Measurements from ENCODE around the gene AOPEP.

The AOPEP gene

DNA sequence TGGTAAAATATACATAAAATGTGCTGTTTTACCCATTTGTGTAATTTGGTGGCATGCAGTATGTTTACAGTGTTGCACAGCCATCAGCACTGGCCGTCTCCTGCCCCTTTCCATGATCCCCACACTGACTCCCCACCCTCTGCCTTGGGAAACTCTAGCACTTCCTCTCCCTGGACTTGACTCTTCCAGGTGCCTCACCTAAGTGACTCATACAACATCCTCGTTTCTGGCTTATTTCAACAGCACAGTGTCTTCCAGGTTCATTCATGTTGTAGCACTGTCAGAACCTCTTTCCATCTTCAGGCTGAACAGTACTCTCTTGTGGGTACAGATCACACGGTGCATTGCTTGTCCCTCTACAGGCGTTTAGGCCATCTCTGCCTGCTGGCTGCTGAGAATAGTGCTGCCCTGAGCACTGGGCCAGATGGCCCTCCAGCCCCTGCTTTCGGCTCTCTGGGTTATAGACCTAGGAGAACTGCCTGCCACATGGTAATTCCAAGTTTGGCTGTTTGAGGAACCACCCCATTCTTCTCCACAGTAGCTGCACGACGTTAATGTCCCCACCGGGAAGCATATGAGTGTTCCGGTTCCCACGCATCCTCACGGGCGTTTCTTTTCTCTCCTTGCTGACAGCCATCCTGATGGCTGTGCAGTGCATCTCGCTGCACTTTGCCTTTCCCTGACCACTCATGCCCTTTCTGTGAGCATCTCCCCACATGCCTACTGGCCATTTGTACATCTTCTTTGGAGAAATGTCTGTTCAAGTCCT lies 379.2 kb downstream of the AOPEP start:
- no peak for DNase-seq

DNA sequence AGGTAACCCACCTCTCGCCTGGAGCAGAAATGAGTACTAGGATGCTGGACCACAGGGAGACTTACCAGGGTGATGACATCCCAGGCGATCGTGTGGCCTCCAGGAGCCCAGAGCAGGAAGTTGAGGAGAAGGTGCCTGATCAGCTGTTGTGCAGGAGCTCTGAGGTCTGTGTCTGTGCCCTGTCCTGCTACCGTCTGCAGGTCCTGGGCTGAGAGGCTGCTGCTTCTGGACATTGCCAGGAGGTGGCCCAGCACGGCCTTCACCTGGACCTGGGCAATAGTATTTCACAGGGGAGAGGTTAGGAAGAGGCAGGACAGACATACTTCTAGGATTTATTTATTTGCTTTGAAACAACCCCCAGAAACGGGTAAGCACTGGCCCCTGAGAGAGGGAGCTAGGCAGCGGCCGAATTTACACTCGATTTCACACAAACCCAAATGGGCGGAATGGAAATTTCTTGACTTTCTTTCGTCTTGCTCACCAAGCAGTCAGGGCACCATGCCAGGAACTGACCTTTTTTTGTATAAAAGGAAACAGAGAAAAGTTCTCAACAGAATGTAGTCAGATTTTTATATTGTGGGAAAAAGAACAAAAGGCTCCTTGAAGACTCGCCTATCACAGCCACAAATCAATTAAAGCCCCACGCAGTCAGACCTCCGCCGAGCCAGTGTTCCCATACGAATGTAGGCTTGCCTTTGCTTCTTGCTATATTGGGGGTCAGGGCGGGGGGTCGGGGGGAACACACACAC lies 380.7 kb downstream of the AOPEP start:
- DNase-seq = no peak

DNA sequence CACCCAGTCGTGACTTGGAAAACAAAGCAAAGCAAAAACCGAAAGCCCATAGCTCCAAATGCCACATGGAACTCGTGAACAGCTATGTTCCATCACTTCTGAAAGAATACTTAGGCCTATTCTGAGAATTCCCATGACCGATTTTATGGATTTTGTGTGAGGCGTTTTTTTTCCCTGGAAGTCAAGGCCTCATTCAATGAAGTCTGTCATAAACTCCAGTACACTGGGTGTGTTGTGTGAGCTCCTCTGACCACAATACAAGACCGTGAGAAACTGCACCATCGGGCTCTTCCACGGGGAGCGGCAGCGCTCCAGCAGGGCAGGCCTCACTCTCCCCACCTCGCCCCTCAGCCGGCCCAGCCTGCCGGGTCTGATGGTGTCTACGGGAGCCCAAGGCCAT lies 381.5 kb downstream of the AOPEP start:
- DNase-seq = no peak

DNA sequence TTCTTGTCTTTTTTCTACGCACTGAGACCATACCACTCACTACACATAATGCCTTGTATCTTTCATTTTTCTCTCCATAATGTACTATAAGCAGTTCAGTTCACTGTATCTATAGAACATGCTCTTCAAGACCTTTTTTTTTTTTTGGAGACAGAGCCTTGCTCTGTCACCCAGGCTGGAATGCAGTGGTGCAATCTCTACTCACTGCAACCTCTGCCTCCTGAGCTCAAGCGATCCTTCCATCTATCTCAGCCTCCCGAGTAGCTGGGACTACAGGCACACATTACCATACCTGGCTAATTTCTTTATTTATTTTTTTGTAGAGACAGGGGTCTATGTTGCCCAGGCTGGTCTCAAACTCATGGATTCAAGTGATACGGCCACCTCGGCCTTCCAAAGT lies 382.3 kb downstream of the AOPEP start:
- no peak for DNase-seq

DNA sequence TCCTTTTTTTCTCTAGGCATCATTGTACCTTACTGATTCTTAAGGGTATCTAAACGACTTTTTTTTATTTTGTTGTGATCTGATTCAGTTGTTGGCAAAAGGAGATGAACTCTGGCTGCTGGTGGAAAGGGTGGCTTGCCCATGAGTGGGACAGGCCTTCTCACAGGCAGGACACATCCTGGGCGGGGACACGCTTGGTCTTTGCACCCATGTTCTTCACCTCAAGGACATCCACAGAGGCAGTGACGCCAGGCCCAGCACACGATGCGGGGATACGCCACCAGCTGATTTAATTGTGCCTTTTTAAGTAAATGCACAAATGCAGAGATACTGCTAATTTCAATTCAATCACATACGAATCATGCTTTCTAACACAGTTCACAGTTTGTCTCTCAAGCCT lies 383.0 kb downstream of the AOPEP start:
- DNase-seq = no peak

DNA sequence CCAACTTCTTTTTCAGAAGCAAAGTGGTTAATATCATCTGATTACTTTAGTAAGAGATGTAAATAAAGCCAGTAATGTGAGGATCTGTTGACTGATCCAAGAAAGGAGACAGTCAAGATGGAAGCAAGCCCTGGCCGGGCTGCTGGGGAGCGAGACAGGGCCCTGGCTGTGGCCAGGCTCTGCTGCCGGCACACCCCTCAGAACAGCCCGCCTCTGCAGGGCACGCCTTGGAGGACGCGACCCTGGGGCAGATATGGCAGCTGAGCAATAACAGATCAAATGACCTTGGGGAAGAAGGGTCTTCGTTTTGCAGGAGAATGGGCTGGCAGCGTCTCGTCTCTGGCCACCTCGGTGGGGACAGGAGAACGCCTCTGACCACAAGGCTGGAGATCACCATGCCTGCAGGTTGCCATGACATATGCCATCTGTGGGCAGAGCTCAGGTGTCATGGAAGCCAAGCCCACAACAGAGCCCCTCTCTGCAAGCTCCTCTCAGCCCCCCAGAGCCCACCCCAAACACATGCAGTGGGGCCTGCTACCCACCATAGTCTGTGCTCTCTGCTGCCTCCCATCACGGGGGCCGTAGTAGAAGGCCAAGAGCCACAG lies 384.5 kb downstream of the AOPEP start:
- DNase-seq = no peak

DNA sequence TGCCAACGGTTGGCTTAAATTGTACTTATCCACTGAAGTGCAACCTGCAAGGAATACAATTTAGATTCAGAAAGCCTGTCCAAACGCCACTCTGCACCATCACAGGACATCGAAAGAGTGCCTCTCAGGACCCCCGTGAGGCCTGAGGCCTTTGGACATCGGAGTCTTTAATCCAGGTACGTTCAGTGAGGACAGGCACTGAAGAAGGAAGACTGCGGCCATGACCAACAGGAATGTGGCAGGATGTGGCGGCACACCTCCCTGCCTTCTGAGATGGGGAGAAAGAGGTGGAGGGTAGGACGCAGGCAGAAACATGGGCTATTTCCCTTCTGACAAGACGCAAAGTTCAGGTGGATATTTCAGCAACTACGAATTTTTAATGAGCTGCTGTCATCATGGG lies 385.2 kb downstream of the AOPEP start:
- DNase-seq = no peak

DNA sequence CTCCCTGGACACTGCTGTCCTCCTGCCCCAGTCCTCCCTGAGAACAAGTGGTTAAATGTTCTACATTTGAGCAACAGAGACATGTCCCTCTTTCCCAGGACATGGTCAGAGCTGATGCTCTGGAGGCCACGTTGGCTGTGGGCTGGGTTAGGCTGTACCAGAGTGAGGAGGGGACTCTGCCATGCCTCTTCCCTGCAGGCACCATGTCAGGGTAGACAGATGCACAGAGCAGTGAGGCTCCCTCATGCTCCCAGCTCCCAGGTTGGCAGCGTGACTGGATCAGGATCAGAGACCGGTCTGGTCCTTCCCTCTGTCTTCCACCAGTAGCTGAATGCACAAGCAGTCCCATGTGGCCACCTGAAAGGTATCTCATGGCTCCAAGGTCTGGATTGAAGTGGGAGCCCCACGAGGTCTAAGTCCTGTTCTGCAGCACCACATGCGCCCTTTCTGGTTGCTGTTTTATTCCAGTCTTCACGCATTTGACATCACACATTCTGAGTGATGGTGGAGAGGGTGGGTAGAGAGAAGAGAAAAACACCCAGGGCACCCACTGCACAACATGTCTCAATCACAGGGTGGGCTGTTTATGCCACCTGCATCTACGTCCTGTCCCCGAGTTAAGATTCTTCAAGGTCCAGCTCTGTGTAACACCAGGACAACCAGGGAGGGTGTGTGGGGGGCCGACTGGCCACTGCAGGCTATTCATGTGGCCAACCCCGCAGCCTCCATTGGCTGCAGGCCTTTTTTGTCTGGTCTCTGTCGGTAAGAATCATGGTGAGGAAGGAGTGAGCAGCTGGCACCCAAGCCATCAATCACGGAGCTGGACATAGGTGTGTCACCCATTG lies 386.2 kb downstream of the AOPEP start:
- DNase-seq = no peak

DNA sequence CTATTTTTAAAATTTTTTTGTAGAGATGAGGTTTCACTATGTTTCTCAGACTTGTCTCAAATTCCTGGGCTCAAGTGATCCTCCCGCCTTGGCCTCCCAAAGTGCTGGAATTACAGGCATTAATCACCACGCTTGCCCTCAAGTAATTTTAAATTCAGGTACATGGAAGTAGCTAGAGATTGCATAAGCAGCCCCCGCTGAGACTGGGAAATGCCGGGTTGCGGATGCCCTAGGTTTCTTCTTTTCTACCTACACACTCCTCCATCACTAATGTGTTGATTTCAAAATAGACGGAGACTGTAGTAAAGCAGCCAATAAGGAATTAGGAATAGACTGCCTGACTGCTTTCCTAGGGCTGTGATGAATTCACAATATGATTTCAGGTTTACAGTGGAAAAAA lies 388.6 kb downstream of the AOPEP start:
- DNase-seq = no peak

DNA sequence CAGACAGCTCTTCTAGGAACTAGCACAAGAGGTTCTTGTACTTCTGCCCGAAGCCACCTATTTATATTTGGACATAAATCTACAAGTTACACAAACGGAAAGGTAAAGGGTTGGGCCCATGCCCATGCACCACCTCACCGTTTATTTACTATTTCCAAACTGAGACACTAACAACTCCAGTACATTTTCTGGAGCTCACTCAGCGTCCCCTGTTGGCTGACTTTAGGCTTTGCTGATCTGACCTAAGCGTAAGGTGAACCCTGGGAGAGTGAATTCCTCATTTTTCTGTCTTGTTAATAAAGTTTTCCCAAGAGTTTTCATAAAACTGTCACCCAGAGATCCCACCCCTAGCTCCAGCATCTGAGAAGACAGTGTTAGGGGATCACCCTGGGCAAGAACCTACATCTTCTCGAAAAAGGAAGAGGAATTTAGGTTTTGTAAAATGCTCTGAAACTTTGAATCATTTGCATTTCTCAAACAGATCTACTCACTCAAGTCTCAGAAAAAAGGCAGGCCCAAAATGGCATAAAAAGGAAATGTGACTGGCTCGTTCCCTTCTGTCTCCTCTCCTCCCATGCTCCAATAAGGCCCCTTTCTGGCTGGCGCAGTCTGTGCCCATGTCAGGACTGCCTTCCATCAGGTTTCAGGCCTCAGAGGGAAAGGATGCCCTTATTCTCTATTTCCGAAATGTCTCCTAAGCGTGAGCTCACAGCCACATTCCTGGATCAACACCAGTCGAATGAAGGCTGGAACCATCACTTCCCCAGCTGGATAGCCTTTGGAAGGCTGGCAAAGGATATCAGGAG lies 389.7 kb downstream of the AOPEP start:
- DNase-seq = no peak

DNA sequence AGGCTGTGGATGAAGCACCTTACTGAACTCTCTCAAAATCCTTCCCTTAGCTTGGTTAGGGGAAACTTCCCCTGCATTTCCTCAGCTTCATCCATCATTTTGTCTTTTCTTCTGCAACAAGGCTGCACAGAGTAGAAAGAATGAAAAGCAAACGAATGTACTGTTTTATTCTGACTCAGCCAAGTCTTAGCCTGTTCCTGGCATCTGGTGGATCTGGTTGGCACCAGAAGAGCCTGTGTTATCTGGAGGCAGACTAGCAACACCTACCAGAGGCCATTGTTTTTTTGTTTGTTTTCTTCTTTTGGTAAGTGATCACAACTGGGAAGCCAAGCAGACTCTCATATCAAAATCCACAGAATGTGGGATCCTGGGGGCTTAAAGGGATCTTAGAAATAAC lies 390.3 kb downstream of the AOPEP start:
- DNase-seq = no peak

DNA sequence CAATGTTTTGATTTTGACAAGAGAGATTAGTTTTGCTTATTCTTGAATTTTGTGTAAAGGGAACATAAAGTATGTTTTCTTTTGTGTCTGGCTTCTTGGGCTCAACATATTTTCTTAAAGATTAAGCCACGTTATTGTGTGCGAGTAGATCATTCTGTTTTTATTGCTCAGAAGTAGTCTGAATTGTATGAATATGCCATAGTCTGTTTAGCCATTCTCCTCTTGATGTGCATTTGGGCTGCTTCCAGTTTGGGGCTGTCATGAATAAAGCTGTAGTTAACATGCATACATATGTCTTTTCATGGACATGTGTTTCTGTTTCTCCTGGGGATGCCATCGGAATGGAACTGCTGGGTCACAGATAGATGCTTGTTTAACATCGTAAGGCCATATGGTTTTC lies 392.1 kb downstream of the AOPEP start:
- DNase-seq = no peak

DNA sequence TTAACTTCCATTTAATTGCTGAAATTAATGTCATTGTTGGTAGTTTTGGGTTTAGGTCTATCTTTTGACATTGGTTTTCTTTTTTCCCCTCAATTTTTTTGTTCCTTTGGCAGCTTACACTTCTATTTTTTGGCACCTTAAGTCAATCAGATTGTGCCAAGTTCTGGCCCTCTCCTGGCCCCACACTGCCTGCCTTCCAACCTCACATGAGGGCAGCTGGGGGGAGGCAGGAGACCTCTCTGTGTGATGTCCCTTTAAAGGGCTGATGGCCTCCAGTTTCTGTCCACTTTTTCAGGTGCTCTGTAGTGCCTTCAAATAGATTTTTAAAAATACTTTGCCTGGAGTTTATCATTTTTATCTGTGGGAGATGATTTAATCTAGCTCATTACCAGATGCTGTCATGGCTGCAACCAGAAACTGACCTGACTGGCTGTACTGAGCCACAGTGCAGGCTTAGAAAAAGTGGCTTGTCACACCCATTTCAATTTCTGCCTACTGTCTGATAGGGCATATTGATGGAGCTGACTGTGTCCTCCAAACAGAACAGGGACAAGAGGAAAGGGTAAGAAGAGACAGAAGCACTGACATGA lies 394.4 kb downstream of the AOPEP start:
- no peak for DNase-seq

DNA sequence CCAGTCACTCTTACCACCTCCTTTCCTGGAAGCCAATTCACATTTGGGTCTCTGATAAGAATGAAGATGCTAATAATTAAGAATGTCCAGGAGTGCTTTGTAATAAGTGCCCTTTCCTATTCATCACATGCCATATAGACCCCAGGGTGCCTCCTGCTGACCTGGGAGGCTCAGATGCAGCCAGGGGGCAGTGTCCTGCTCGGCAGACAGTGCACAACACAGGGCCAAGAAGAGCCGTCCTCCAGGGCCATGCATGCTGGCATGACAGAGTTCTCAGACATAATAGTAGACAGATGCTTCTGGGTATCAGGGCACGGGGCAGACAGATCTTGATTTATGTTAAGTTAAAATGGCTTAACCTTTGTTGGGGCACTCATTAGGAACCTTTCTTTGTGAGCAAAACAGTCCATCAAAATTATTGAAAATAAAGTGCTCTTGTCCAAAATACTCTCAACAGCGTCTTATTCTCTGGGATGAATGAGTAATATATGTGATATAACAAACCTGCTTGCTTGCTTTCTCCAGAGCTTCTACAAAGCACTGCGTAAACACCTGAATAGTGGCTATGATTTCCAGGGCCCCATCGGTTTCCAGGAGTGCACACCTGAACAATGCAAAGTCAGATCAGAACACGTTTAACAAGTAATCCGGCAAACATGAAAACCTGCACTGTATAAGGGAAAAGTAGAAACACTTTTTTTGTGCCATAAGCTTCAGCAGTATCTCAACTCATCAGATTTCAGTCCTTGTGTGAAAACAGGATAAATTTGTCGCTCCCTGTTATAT lies 398.3 kb downstream of the AOPEP start:
- no peak for DNase-seq

DNA sequence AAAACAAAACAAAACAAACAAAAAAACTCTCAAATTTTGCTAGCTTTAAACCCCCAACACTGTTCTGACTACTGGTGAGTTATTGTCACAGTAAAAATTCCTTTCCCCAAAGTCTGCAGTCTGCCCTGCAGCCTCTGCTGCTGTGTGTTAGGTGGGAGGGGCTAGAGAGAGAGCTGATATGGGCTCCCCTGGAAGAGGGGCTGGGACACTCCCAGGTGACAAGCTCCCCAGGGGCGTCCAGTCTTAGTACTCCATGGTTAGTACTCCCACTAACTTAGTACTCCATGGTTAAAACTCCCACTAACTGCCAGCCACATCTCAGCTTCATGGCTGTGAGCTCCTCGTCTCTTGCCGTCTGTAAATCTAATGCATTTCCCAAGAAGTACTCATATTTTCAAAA lies 399.2 kb downstream of the AOPEP start:
- no peak for DNase-seq

DNA sequence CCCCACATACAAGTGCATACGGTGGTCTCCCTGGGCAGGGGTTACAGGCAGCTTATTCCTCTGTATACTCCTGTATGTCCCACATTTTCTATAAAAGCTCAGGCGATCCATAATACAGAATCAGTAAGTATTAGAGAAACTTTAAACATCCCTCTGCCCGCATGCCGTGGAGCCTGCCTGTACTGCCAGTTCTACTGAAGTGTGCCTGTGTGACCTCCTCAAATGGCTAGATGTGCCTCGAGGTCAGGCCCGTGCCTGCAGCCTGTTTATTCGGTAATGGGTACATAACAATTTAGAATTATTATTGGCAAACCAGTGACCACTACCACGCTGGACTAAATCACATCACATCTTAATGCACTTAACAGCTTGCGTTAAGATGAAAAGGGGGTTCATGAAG lies 400.2 kb downstream of the AOPEP start:
- DNase-seq = no peak

DNA sequence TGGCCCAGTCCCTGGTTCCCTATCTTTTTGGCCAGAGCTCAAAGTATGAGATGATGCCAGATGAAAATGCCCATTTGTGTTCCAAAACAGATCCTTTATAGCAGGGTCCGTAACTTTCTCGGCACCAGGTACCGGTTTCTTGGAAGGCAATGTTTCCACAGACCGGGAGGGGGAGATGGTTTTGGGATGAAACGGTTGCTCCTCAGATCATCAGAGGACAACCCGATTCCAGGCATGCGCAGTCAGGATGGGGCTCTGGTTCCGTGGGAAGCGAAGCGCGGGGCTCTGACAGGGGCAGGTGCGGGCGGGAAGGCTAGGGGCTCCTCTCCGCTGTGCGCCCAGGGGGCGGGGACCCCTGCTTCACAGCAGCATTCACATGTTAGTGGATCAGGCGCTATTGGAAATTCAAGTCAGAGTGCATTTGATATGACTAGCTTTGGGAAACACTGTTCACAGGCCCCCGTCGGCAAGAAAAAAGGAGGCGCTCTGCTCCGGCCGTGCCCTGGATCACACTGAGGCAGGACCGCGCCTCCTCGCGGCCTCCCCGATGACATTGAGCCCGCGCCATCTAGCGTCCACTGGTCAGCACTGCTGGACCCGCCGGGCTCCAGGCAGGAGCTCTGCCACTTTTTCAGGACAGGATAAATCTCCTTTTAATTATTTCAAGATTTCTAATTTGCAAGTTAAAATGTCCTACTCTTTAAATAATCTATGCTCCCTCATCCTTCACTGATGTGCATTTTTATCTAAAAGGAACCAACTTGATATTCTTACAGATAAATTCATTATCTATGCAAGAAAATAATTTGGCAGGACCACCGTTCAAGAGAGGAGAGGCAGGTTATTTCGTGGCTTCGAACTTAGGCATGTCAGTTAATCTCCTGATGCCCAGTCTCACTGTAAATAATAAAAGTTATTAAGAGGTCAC lies 401.0 kb downstream of the AOPEP start:
- peak; percentile 65 for DNase-seq

DNA sequence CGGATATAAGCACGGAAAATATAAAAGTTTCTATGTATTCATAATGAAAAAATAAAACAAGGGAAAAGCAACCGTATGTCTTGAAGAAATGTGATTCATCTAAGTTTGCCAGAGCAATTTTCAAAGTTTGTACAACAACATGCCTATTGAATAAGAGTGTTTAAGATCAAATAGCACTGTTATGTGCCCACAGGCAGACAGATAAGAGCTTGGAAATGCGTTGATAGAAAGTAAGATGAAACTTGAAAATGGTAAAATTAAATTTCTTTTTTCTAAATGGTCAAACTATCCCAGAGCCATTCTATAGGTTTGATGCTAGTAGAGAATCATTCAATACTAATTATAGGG lies 401.7 kb downstream of the AOPEP start:
- DNase-seq = no peak

DNA sequence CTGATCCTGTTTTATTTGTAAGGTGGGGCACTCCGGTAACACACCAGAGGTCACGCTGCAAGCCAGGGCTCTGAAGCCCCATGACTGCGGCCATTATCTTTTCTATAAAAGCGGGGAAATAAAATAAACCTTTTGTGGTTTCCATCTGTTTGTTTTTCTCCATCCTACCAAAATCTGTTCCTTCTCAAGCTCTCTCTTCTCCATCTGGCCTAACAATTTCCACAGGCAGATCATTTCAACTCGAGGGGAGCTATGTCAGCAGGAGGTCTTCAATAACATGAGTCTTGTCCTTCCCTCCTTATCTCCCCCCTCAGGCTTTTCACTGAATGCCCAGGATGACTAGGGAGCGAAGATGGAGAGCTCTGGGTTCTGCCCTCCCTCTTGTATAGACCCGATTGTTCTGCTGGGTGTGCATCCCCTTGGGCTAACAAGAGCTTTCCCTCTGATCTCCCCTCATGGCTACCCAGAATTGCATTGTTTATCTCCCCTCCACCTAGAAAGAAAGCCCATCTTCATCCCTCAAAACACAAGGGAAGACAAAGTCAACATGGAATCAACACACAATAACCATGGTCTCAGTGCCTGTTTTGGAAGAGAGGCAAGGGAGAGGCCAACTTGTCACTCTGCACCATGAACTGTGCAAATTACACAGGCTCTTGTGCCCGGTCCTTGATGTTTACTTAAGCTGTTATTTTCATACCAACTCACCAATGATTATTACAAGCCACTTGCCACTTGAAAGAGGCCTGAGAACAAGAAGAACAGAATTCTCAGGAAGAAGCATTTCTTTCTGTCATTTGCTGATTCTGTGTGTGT lies 403.2 kb downstream of the AOPEP start:
- no peak for DNase-seq

All from NCI-H226 (cell line).